NAMALWA (cell line): ENCODE results near the gene RRM2.

Experiments used
- DNase-seq: peaks from one replicate; pipeline ENCODE4 v3.0.0-alpha.2; 2015; ENCODE audit warnings: low spot score

Gene RRM2

DNA sequence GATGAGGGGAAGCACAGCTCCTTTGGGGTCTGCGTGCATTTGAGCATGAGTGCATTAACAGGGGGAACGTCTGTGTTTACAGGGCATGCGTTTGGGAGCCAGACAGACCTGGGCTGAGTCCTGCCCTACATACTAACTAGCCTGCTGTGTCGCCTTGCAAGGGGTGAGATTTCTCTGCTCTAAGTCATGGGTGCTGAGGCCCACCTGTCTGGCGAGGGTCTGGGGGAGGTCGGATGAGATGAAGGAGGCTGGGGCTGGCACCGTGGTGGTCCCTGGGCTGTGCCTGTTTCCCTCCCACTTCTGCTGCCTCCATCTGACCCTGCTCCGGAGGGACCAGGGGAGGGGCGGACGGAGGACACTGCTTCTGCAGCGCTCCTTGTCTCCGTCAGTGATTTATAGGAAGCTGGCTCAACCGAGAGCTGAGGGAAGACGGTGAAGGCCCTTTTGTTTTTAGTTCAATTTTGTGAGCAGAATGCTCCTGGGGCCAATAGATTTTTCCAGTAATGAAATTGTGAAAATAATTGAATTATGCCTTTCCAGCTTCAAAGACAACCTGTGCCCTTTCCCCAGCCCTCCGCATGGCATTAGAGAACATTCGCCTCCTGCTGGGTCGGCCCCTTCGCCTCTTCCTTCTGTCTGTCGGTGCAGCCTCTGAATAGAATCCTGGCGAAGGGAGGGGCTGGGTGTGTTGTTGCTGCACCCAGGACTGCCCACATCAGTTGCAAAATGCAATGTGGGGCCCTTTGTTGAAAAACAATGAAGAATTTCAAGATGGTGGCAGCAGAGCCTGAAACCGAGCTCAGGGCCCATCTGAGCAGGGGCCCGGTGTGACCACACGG is 49.7 kb downstream of the RRM2 start:
- DNase-seq = no peak

DNA sequence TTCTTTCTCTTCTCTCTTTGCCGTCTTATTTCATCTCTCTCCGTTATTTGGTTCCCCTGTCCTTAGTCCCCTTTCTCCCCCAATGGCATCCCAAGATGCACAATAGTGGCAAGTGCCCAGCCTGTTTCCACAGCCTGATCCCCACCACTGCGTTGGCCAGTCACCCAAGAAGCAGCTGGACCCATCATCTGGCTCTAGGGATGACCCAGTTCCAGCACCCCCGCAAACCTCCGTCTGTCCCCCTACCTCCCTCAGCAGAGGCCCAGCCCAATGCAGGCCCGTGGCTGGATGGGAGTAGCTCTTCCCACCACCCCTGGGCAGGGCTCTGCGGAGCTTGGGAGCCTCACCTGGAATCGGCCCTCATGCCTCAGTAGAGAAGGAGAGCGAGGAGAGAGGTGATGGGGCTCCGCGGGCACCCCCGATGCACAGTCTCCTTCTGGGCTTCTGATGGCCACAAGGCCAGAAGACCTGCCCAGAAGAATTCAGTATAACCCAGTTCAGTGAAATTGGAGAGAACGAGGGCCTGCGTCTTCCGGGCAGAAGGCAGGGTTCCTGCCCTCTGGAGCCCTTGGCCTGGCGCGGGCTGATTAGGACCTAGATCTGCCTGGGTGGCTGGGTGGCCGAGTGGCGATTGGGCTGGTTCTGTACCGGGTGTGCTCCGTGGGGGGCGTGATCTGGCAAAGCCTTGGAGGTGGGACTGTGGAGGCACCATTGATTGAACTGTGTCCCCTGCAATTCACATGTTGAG is 50.9 kb downstream of the RRM2 start:
- no peak for DNase-seq

DNA sequence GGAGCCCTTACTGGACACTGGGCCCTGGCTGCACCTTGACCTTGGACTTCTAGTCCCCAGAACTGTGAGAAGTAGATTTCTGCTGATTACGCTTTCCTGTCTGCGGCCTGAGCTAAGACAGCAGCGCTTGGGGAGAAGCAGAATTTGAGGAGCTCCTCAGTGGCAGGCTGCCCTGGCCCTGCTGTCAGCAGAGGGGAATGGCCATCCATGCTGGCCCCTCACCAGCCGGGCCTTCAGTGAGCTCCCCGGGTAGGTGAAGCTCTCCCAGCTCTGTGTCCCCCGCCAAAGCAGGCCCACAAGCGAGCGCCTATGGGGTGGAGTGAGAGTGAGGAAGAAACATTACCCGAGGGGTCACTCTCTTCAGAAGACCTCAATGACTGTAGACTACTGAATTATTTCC is 51.6 kb downstream of the RRM2 start:
- DNase-seq = no peak

DNA sequence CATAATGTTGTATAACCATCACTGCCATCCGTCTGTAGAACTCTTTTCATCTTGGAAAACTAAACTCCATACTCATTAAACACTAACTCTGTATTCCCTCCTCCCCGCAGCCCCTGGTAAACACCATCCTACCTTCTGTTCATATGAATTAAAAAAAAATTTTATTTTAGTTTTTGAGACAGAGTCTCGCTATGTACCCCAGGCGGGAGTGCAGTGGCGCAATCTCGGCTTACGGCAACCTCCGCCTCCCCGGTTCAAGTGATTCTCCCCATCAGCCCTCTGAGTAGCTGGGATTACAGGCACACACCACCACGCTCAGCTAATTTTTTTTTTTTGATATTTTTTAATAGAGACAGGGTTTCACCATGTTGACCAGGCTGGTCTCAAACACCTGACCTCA is 52.9 kb downstream of the RRM2 start:
- DNase-seq = no peak

DNA sequence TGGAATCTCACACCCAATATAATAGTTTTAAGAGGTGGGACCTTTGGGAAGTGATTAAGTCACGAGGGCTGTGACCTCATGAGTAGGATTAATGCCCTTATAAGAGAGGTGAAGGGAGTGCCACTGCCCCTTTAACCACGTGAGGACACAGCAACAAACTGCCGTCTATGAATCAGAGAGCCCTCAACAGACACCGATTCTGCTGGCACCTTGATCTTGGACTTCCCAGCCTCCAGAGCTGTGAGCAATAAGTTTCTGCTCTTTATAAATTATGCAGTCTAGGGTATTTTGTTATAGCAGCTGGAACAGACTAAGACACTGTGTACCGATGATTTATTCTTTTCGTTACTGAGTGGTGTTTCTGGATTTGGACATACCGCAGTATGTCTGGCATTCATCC is 56.2 kb downstream of the RRM2 start:
- DNase-seq = no peak

DNA sequence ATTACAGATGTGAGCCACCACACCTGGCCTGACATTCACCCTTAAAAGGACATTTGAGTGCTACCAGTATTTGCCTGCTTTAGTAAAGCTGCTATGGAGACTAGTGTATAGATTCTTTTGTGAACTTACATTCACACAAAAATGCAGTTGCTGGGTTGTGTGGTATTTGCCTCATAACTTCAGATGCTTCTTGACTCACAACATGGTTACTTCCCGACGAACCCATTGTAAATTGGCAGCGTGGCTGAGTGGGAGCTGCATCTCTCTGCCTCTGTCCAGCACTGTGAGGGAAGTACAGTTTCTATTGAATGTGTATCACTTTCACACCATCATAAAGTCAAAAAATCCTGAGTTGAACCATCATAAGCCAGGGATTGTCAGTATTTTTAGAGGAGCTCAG is 56.9 kb downstream of the RRM2 start:
- DNase-seq = no peak

DNA sequence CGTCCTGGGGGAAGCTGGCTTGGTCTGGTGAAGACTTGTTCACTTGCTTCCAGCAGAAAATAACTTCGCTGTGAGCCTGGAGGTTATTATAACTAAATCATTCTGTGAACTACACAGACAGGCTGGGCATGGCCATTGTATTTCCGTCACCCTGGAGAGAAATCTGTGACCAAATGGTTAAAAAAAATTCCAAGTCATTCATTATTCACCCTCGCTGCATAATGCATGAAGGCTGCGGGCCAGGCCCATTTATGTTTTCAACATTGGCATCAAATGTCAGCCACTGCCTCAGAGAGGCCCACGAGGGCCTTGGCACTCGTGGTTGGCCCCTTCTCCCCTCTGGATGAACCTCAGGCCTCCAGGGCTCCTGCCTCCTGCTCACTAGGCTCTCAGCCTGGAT is 57.7 kb downstream of the RRM2 start:
- DNase-seq = no peak
